ENCODE measurements around the gene SIKE1. TPM values are rescaled to one million over a fixed set of nuclear protein-coding genes. Genes with fewer than 3 reads are reported as not detected.
"Not testable (repeated sequence)": the region's sequence is repeated elsewhere in the genome, so short reads cannot be mapped to it uniquely, and the experiment has no call there.

SIKE1 gene
- 10 to 100 TPM; 55.7 to 64.7 TPM for total RNA-seq

DNA sequence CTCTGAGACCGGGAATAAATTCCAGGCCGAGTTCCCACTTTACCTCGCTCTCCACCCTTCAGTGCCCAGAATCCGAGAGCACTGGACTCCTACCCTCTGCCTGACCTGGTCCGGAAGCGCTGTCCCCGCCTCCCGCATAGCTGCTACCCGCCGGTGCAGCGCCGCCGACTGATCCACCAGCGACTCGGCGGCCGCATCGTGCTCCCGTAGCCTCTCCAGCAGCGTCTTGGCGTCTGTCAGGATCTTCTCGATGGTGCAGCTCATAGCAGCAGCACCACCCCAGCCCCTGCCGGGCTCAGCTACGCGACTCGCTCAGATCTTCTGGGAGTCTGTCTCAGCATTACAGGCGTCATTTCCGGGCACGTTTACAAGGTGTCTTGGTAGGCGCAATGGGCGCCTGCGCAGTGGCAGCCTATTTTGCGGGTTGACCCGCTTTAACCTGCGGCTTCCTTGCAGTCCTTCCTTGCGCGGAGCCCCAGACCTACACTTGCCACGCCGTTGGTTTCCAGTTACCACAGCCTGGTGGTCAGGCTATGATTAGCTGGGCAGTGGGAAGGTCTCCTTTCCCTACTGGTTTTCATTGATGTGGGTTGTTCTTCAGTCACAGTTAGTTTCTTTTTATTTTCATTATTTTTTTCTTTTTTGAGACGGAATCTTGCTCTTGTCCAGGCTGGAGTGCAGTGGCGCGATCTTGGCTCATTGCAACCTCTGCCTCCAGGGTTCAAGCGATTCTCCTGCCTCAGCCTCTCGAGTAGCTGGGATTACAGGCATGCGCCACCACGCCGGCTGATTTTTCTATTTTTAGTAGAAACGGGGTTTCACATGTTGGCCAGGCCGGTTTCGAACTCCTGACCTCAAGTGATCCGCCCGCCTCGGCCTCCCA is at the start of gene SIKE1:
TSS of gene SIKE1 (minus strand) at position 342 of the 883 bp plus-strand sequence. CDS start at position 264, 78 bp downstream.
- DNase-seq (peak; percentile 95), ATAC-seq (replicated peaks in 1 of 2) (peak; percentile 98 to 99)
- Mint-ChIP-seq H3K4me1 (ENCODE audit: low read depth) (peaks cover 28% of the 10 kb centered on the region), H3K27me3 (ENCODE audit: low read depth) (no peaks in the 10 kb centered on the region), H3K4me3 (peak within 1 kb of the TSS; percentile 95 to 100), H3K27ac (peak within 1 kb of the TSS; percentile 99), H3K36me3 (ENCODE audit: insufficient read depth in 2 of 2) (peaks cover 6 to 18% of the 10 kb centered on the region in 2 donors), H3K9me3 (peaks cover 0 to 2% of the 10 kb centered on the region in 2 donors)

GRCh38 chr1:114830075-114830474 is 49.6 kb upstream of the SIKE1 start:
- H3K27ac Mint-ChIP-seq = not testable (repeated sequence)

GRCh38 chr1:114828251-114828650 is 47.8 kb upstream of the SIKE1 start:
- Mint-ChIP-seq H3K27ac (no peak overlapping the region), H3K9me3 (peaks cover 0 to 3% of the 10 kb centered on the region in 2 donors), H3K4me3 (no peak overlapping the region), H3K27me3 (ENCODE audit: low read depth) (peaks cover 6% of the 10 kb centered on the region), H3K36me3 (ENCODE audit: insufficient read depth in 2 of 2) (peaks cover 3 to 4% of the 10 kb centered on the region in 2 donors), H3K4me1 (ENCODE audit: low read depth) (no peaks in the 10 kb centered on the region)
- DNase-seq (no peak), ATAC-seq (replicated peaks in 1 of 2) (no peak)

More at GRCh38 chr1:114830075-114830474, 49.6 kb upstream of the SIKE1 start:
- H3K27me3 Mint-ChIP-seq (ENCODE audit: low read depth); H3K36me3 Mint-ChIP-seq (ENCODE audit: insufficient read depth in 2 of 2); H3K4me3 Mint-ChIP-seq; DNase-seq; H3K9me3 Mint-ChIP-seq; ATAC-seq (replicated peaks in 1 of 2); H3K4me1 Mint-ChIP-seq (ENCODE audit: low read depth): not testable (repeated sequence)

GRCh38 chr1:114821978-114822377 is 41.5 kb upstream of the SIKE1 start:
- H3K36me3 Mint-ChIP-seq (ENCODE audit: insufficient read depth in 2 of 2) = peaks cover 3 to 4% of the 10 kb centered on the region in 2 donors
- no peaks in the 10 kb centered on the region for H3K4me1 Mint-ChIP-seq (ENCODE audit: low read depth)
- peaks cover 5% of the 10 kb centered on the region for H3K27me3 Mint-ChIP-seq (ENCODE audit: low read depth)
- H3K27ac Mint-ChIP-seq = no peak overlapping the region
- ATAC-seq (replicated peaks in 1 of 2) = no peak
- no peak overlapping the region for H3K4me3 Mint-ChIP-seq
- peaks cover 2 to 6% of the 10 kb centered on the region in 2 donors for H3K9me3 Mint-ChIP-seq
- no peak for DNase-seq

DNA sequence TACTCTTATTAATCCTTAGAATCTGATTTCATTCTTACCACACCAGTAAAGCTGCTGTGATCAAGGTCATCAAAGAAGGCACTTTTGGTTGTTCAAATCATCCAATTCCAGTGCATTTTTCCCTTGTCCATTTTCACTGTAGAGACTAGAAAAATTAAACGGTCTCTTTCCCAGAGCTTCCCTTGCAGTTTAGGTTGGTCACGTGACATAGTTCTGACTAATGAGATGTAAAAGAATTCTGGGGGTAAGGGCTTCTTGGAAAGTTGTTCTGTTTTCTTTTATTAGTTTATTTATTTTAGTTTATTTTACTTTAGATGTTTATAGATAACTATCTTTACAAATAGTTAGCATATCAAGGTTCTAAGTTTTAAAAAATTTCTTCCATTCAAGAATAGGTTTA is 39.9 kb upstream of the SIKE1 start:
- Mint-ChIP-seq H3K4me3 (no peak overlapping the region), H3K27me3 (ENCODE audit: low read depth) (peaks cover 5% of the 10 kb centered on the region), H3K9me3 (peaks cover 2 to 4% of the 10 kb centered on the region in 2 donors), H3K36me3 (ENCODE audit: insufficient read depth in 2 of 2) (peaks cover 3 to 4% of the 10 kb centered on the region in 2 donors), H3K4me1 (ENCODE audit: low read depth) (no peaks in the 10 kb centered on the region), H3K27ac (no peak overlapping the region)
- ATAC-seq (replicated peaks in 1 of 2) (no peak), DNase-seq (no peak)

DNA sequence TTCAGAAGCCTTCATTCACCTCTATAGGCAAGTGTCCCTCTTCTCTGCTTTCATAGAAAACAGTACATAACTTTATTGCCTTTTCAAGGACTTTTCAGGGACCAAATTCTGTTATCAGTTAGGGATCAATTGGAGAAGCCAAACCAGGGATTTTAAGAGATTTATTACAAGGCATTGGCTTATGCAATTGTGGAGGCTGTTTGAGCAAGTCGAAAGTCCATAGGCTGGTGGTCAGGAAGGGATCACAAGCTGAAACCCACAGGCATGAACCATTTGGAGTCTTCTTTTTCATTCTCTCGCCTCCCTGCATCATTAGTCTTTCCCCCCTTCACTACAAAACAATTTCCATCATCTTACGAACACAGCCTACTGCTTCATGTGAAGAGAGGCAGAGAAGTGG is 39.4 kb upstream of the SIKE1 start:
- Mint-ChIP-seq H3K36me3 (ENCODE audit: insufficient read depth in 2 of 2) (peaks cover 3 to 4% of the 10 kb centered on the region in 2 donors), H3K27me3 (ENCODE audit: low read depth) (peaks cover 5% of the 10 kb centered on the region), H3K9me3 (peaks cover 2 to 4% of the 10 kb centered on the region in 2 donors), H3K4me3 (no peak overlapping the region), H3K27ac (no peak overlapping the region), H3K4me1 (ENCODE audit: low read depth) (no peaks in the 10 kb centered on the region)
- ATAC-seq (replicated peaks in 1 of 2) = no peak
- no peak for DNase-seq

GRCh38 chr1:114804449-114804848 is 24.0 kb upstream of the SIKE1 start:
- H3K9me3 Mint-ChIP-seq; ATAC-seq (replicated peaks in 1 of 2); H3K36me3 Mint-ChIP-seq (ENCODE audit: insufficient read depth in 2 of 2); H3K4me3 Mint-ChIP-seq; H3K27ac Mint-ChIP-seq; H3K4me1 Mint-ChIP-seq (ENCODE audit: low read depth); H3K27me3 Mint-ChIP-seq (ENCODE audit: low read depth); DNase-seq: not testable (repeated sequence)

DNA sequence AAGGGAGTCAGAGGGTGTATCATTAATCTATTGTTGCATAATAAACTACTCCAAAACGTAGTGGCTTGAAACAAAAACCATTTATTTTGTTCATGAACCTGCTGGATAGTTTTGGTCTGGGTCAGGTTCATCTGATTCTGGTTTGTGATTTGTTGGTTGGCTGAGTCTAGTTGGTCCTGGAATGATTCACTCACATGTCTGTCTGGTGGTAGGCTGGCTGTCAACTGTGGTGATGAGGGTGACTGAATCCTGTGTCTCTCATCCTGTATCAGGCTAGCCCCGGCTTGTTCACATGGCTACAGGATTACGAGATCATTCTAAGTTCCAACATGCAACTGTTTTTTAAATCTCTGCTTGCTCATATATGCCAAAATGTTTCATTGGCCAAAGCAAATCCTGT is 22.5 kb upstream of the SIKE1 start:
- H3K27me3 Mint-ChIP-seq (ENCODE audit: low read depth) = peaks cover 6% of the 10 kb centered on the region
- H3K36me3 Mint-ChIP-seq (ENCODE audit: insufficient read depth in 2 of 2) = no peaks in the 10 kb centered on the region
- no peaks in the 10 kb centered on the region for H3K9me3 Mint-ChIP-seq
- no peaks in the 10 kb centered on the region for H3K4me1 Mint-ChIP-seq (ENCODE audit: low read depth)
- ATAC-seq (replicated peaks in 1 of 2) (peak; percentile 56 to 59), DNase-seq (no peak)
- no peak overlapping the region for H3K27ac Mint-ChIP-seq
- H3K4me3 Mint-ChIP-seq = no peak overlapping the region

GRCh38 chr1:114794038-114794437 is 13.6 kb upstream of the SIKE1 start:
- Mint-ChIP-seq H3K27me3 (ENCODE audit: low read depth) (peaks cover 52% of the 10 kb centered on the region), H3K4me3 (no peak overlapping the region), H3K9me3 (no peaks in the 10 kb centered on the region), H3K27ac (no peak overlapping the region), H3K4me1 (ENCODE audit: low read depth) (no peaks in the 10 kb centered on the region), H3K36me3 (ENCODE audit: insufficient read depth in 2 of 2) (peaks cover 0 to 2% of the 10 kb centered on the region in 2 donors)
- DNase-seq (no peak), ATAC-seq (replicated peaks in 1 of 2) (no peak)

DNA sequence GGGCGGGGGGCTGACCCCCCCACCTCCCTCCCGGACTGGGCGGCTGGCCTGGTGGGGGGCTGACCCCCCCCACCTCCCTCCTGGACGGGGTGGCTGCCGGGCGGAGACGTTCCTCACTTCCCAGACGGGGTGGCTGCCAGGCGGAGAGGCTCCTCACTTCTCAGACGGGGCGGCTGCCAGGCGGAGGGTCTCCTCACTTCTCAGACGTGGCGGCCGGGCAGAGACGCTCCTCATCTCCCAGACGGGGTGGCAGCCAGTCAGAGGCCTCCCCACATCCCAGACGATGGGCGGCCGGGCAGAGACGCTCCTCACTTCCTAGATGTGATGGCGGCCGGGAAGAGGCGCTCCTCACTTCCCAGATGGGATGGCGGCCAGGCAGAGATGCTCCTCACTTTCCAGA is 10.1 kb upstream of the SIKE1 start:
- Mint-ChIP-seq H3K9me3 (peaks cover 10 to 13% of the 10 kb centered on the region in 2 donors), H3K27me3 (ENCODE audit: low read depth) (peaks cover 30% of the 10 kb centered on the region)
- not testable (repeated sequence) for H3K36me3 Mint-ChIP-seq (ENCODE audit: insufficient read depth in 2 of 2); H3K4me3 Mint-ChIP-seq; ATAC-seq (replicated peaks in 1 of 2); H3K27ac Mint-ChIP-seq; DNase-seq; H3K4me1 Mint-ChIP-seq (ENCODE audit: low read depth)

DNA sequence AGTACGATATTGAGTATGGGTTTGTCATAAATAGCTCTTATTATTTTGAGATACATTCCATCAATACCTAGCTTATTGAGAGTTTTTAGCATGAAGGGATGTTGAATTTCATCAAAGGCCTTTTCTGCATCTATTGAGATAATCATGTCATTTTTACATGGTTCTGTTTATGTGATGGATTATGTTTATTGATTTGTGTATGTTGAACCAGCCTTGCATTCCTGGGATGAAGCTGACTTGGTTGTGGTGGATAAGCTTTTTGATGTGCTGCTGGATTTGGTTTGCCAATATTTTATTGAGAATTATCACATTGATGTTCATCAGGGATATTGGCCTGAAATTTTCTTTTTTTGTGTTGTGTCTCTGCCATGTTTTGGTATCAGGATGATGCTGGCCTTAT is 6.0 kb upstream of the SIKE1 start:
- not testable (repeated sequence) for H3K27ac Mint-ChIP-seq; H3K4me1 Mint-ChIP-seq (ENCODE audit: low read depth); H3K4me3 Mint-ChIP-seq; DNase-seq; H3K27me3 Mint-ChIP-seq (ENCODE audit: low read depth); ATAC-seq (replicated peaks in 1 of 2); H3K36me3 Mint-ChIP-seq (ENCODE audit: insufficient read depth in 2 of 2)
- peaks cover 10 to 13% of the 10 kb centered on the region in 2 donors for H3K9me3 Mint-ChIP-seq

DNA sequence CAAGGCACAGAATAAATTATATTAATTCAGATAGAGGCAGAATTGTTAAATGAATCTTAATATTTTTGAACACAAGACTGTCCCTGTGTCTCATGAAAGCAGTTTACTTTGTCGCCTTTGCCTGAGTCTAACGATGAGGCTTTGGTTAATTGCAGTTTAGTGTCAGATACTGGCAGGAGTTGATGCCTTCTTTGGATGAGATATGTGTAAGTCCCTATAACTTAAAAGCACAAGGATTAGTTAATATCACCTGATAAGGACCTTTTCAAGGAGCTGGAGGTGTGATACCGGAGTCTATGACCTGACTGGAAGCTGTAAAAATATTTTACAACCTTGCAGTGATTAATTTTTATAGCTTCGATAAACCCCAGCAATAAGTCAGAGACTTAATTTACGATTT is 2.0 kb upstream of the SIKE1 start:
- peaks cover 28% of the 10 kb centered on the region for H3K4me1 Mint-ChIP-seq (ENCODE audit: low read depth)
- DNase-seq (no peak), ATAC-seq (replicated peaks in 1 of 2) (no peak)
- H3K27me3 Mint-ChIP-seq (ENCODE audit: low read depth) = peaks cover 4% of the 10 kb centered on the region
- no peak overlapping the region for H3K27ac Mint-ChIP-seq
- no peak overlapping the region for H3K4me3 Mint-ChIP-seq
- peaks cover 11 to 16% of the 10 kb centered on the region in 2 donors for H3K36me3 Mint-ChIP-seq (ENCODE audit: insufficient read depth in 2 of 2)
- H3K9me3 Mint-ChIP-seq = peaks cover 8 to 14% of the 10 kb centered on the region in 2 donors

DNA sequence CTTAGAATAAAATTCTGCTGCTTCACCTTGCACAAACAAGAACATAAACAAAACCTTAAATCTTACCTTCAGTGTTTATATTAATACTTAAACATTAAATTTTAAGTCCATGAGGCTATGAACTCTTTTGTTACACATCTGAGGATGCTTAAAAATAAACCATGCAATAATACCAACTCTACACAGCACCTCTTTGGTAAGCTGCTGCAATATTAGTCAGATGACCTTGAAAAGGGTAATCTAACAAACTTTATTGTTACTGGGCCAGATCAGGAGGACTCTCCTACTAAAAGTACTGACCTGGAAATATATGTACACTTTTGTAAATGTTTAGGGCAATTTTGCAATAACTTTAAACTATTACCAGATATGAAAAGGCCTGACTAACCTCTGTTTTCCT is 763 bp downstream of the SIKE1 start:
- Mint-ChIP-seq H3K4me3 (peak overlapping the region; percentile 95 to 100), H3K4me1 (ENCODE audit: low read depth) (peaks cover 28% of the 10 kb centered on the region), H3K36me3 (ENCODE audit: insufficient read depth in 2 of 2) (peaks cover 6 to 18% of the 10 kb centered on the region in 2 donors), H3K27me3 (ENCODE audit: low read depth) (no peaks in the 10 kb centered on the region), H3K9me3 (peaks cover 0 to 2% of the 10 kb centered on the region in 2 donors), H3K27ac (peak overlapping the region; percentile 99)
- ATAC-seq (replicated peaks in 1 of 2) = no peak
- DNase-seq = no peak
